ENCODE data around the gene CRIP1.

GRCh38 chr14:105476831-105477659, 9.6 kb upstream of the CRIP1 start:
- TF ChIP-seq CEBPB (IDR thresholded peaks at IDR 0.05; ENCODE audit: borderline replicate concordance in 1 of 2, low read depth in 2 of 2, low read length in 2 of 2) (no peak), SREBF1 (IDR thresholded peaks at IDR 0.05; ENCODE audit: low read length) (no peak), ZZZ3 (IDR thresholded peaks at IDR 0.05; ENCODE audit: control insufficient read depth, insufficient read length, low read depth) (no peak), SUZ12 (IDR thresholded peaks at IDR 0.05; ENCODE audit: unreplicated experiment) (no peak), IKZF2 (IDR thresholded peaks at IDR 0.05) (no peak), MYC (IDR thresholded peaks at IDR 0.05; ENCODE audit: insufficient read depth, insufficient read length, insufficient replicate concordance, low read length, severe bottlenecking) (no peak), SKIL (IDR thresholded peaks at IDR 0.05; ENCODE audit: low read depth, poor library complexity, severe bottlenecking) (no peak), ATF2 (IDR thresholded peaks at IDR 0.05; ENCODE audit: low read length) (no peak), EP300 (IDR thresholded peaks at IDR 0.05; ENCODE audit: borderline replicate concordance in 1 of 2, control insufficient read depth in 1 of 2, low read depth in 2 of 2, low read length in 2 of 2) (no peak), CTCF (IDR thresholded peaks at IDR 0.05 in 2 of 3, conservative IDR thresholded peaks at IDR 0.05 in 1 of 3; ENCODE audit: control insufficient read depth in 2 of 3, extremely low read depth in 1 of 3, insufficient read depth in 1 of 3, low read depth in 3 of 3, low read length in 3 of 3) (no peak)

Measured in GM12878 (cell line).